ENCODE data around the gene GLIS1. TPM values are rescaled to one million over a fixed set of nuclear protein-coding genes. Genes with fewer than 3 reads are reported as not detected.

GLIS1 gene
- total and polyA plus RNA-seq, 2 experiments from 2014 or later, result 0.13 to 1.3 TPM

DNA sequence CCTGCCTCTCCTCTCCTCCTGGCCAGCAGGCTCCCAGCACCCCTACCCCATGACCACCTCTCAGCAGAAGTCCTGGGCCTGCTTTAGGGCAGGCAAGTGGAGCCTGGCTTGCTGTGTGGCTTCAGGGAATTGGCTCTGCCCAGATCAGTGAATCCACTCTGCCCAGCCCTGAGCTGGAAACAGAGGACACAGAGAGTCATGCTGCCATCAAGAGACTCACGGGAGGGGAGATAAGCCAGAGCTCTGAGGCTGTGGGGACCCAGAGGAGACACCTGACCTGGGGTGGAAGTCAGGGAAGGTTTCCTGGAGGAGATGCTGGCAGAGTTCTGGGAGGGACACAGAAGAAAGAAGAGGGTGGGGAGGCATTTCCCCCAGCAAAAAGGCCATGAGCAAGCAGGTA lies 54.2 kb downstream of the GLIS1 start:
- peak overlapping the region; percentile 20 for H3K27ac ChIP-seq
- no peaks in the 10 kb centered on the region for H3K79me2 ChIP-seq
- H3K4me2 ChIP-seq, result peak overlapping the region; percentile 65
- H3K27me3 ChIP-seq, result peaks cover 3% of the 10 kb centered on the region
- TF ChIP-seq, protein P1, sequence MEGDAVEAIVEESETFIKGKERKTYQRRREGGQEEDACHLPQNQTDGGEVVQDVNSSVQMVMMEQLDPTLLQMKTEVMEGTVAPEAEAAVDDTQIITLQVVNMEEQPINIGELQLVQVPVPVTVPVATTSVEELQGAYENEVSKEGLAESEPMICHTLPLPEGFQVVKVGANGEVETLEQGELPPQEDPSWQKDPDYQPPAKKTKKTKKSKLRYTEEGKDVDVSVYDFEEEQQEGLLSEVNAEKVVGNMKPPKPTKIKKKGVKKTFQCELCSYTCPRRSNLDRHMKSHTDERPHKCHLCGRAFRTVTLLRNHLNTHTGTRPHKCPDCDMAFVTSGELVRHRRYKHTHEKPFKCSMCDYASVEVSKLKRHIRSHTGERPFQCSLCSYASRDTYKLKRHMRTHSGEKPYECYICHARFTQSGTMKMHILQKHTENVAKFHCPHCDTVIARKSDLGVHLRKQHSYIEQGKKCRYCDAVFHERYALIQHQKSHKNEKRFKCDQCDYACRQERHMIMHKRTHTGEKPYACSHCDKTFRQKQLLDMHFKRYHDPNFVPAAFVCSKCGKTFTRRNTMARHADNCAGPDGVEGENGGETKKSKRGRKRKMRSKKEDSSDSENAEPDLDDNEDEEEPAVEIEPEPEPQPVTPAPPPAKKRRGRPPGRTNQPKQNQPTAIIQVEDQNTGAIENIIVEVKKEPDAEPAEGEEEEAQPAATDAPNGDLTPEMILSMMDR (IDR thresholded peaks at IDR 0.05; ENCODE audit: poor library complexity), result no peak
- no peak for TF ChIP-seq EZH2 (IDR thresholded peaks at IDR 0.05; ENCODE audit: borderline replicate concordance)
- no peak for TF ChIP-seq EZH2phosphoT487 (IDR thresholded peaks at IDR 0.05; ENCODE audit: low read depth, severe bottlenecking, unreplicated experiment)
- no peaks in the 10 kb centered on the region for H3K9me2 ChIP-seq (replicated peaks; ENCODE audit: insufficient read depth)
- no peak overlapping the region for H2AFZ ChIP-seq
- H3K36me3 ChIP-seq (replicated peaks; ENCODE audit: insufficient read depth, low read depth), result no peaks in the 10 kb centered on the region
- DNase-seq (ENCODE audit: low spot score), result no peak
- 25% methylated on average over 1 of the region's 1 CpG for WGBS (ENCODE audit: low lambda C conversion rate, missing lambda C conversion rate)
- H4K20me1 ChIP-seq (ENCODE audit: insufficient read depth, poor library complexity, severe bottlenecking), result no peaks in the 10 kb centered on the region
- no peaks in the 10 kb centered on the region for H3K9me3 ChIP-seq (ENCODE audit: low read depth)
- H3K4me1 ChIP-seq (ENCODE audit: insufficient read depth), result peaks cover 52% of the 10 kb centered on the region
- H3K4me3 ChIP-seq, result no peak overlapping the region

DNA sequence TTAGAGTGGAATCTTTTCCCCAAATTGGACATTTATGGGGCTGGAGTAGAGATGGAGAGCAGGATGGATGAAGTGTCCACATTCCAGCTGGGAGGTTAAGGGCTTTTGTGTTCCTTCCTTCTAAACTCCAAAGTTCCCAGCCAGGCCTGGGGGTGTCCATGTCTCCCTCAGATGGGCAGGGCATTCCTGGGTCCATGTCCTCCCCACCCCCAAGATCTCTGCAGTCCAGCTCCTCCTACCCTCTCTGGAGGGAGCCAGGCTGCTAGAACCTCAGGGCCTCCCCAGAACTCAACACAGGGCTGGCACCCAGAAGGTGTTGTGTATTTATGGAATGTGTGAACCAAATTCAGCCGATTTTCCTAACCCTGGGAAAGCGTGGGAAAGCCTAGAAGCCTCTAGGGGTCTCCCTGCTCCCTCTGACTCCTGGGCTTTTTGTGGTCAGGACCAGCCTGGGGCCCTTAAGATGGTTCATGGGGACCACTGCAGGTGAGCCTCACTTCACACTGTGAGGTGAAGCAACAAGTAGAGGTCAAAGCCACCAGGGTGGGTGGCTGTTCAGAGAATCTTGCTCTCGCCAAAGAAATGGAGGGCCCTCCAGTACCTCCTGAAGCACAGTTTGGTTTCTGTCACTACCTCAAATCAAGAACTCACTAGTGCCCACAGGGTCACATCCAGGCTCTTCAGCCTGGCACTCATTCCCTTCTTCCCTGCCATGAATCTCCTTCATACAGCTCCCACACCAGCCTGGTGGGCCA lies 54.8 kb downstream of the GLIS1 start:
- 73% methylated on average over 3 of the region's 3 CpGs for WGBS (ENCODE audit: low lambda C conversion rate, missing lambda C conversion rate)
- H3K4me1 ChIP-seq (ENCODE audit: insufficient read depth), result peaks cover 58% of the 10 kb centered on the region
- TF ChIP-seq, protein P1 (IDR thresholded peaks at IDR 0.05; ENCODE audit: poor library complexity), result peak; percentile 16
- TF ChIP-seq EZH2phosphoT487 (IDR thresholded peaks at IDR 0.05; ENCODE audit: low read depth, severe bottlenecking, unreplicated experiment), result no peak
- no peaks in the 10 kb centered on the region for H3K9me2 ChIP-seq (replicated peaks; ENCODE audit: insufficient read depth)
- no peaks in the 10 kb centered on the region for H3K79me2 ChIP-seq
- peak overlapping the region; percentile 10 for H3K4me2 ChIP-seq
- no peak for DNase-seq (ENCODE audit: low spot score)
- no peak overlapping the region for H3K4me3 ChIP-seq
- peak overlapping the region; percentile 20 for H3K27ac ChIP-seq
- no peaks in the 10 kb centered on the region for H3K9me3 ChIP-seq (ENCODE audit: low read depth)
- H4K20me1 ChIP-seq (ENCODE audit: insufficient read depth, poor library complexity, severe bottlenecking), result no peaks in the 10 kb centered on the region
- no peak overlapping the region for H2AFZ ChIP-seq
- no peaks in the 10 kb centered on the region for H3K36me3 ChIP-seq (replicated peaks; ENCODE audit: insufficient read depth, low read depth)
- peaks cover 3% of the 10 kb centered on the region for H3K27me3 ChIP-seq

DNA sequence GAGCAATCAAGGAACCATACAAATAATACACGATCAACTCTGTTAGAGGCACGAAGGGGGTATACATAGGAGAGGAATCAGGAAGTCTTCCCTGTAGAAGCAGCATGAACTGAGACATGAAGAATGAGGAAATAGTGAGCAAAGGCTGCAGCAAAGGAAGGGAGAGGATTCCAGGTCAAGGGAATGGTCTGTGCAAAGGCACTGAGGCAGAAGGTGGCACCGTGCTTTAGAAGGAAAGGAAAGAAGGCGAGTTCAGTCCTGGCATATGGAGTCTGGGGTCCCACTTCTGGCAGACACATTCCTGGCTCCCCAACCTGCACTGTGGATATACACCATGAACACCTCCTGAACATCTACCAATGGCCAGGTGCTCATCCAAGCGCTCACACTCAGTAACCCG lies 56.1 kb downstream of the GLIS1 start:
- TF ChIP-seq, protein P1 (IDR thresholded peaks at IDR 0.05; ENCODE audit: poor library complexity), result no peak
- TF ChIP-seq EZH2 (IDR thresholded peaks at IDR 0.05; ENCODE audit: borderline replicate concordance), result no peak
- TF ChIP-seq EZH2phosphoT487 (IDR thresholded peaks at IDR 0.05; ENCODE audit: low read depth, severe bottlenecking, unreplicated experiment), result no peak
- Histone ChIP-seq H3K4me3 (no peak overlapping the region), H2AFZ (no peak overlapping the region), H3K27me3 (peaks cover 3% of the 10 kb centered on the region), H3K79me2 (no peaks in the 10 kb centered on the region), H3K9me2 (replicated peaks; ENCODE audit: insufficient read depth) (no peaks in the 10 kb centered on the region), H3K36me3 (replicated peaks; ENCODE audit: insufficient read depth, low read depth) (no peaks in the 10 kb centered on the region), H4K20me1 (ENCODE audit: insufficient read depth, poor library complexity, severe bottlenecking) (no peaks in the 10 kb centered on the region), H3K4me2 (no peak overlapping the region), H3K27ac (no peak overlapping the region), H3K4me1 (ENCODE audit: insufficient read depth) (peaks cover 67% of the 10 kb centered on the region), H3K9me3 (ENCODE audit: low read depth) (no peaks in the 10 kb centered on the region)
- DNase-seq (ENCODE audit: low spot score), result no peak
- WGBS (ENCODE audit: low lambda C conversion rate, missing lambda C conversion rate), result 98% methylated on average over 6 of the region's 6 CpGs
